HepG2 (cell line): ENCODE data around the gene PGC. TPM values are rescaled to one million over a fixed set of nuclear protein-coding genes. Genes with fewer than 3 reads are reported as not detected.
A peak's percentile ranks its signal among the peaks of the same experiment; 100 is the strongest.

Source experiments
- ADNP ChIP-seq: sonication (generic); formaldehyde crosslinking; IDR thresholded peaks from 2 replicates; pipeline ENCODE4 v1.4.0; 2020; ENCODE audit warnings: missing genetic modification reagents
- CREB1 ChIP-seq, 2 experiments: fragments of 450-650 bp in 1 of 2; IDR thresholded peaks; 2 replicates each; pipeline ENCODE4 v1.6.1; 2016 to 2017; ENCODE audit warnings: control low read depth in 1 of 2, mild to moderate bottlenecking in 1 of 2, missing compliant biosample characterization in 1 of 2, missing genetic modification characterization in 1 of 2
- GABPB1 ChIP-seq: IDR thresholded peaks from 2 replicates; pipeline ENCODE4 v1.6.1; 2016; ENCODE audit warnings: mild to moderate bottlenecking, missing genetic modification reagents, moderate library complexity, missing compliant biosample characterization
- HMG20B ChIP-seq: conservative IDR thresholded peaks from 2 replicates; pipeline ENCODE4 v1.6.1; 2016; ENCODE audit warnings: missing genetic modification reagents, missing compliant biosample characterization
- HNRNPK ChIP-seq: fragments of 200-400 bp; formaldehyde crosslinking; IDR thresholded peaks from 2 replicates; pipeline ENCODE4 v1.6.1; 2018; ENCODE audit warnings: low read length, low read depth, moderate library complexity, mild to moderate bottlenecking; ENCODE audit not compliant: poor library complexity, severe bottlenecking
- MLXIP ChIP-seq: sonication (generic); formaldehyde crosslinking; IDR thresholded peaks from 2 replicates; pipeline ENCODE4 v1.9.0; 2021; ENCODE audit warnings: missing genetic modification reagents, borderline replicate concordance
- PCBP1 ChIP-seq: fragments of 200-400 bp; formaldehyde crosslinking; IDR thresholded peaks from 2 replicates; pipeline ENCODE4 v1.6.1; 2017; ENCODE audit warnings: mild to moderate bottlenecking, low read depth, low read length, borderline replicate concordance
- PITX1 ChIP-seq: sonication (generic); formaldehyde crosslinking; IDR thresholded peaks from 2 replicates; pipeline ENCODE4 v1.5.1; 2020; ENCODE audit warnings: mild to moderate bottlenecking, missing genetic modification reagents
- RAD51 ChIP-seq: fragments of 450-650 bp; IDR thresholded peaks from 2 replicates; pipeline ENCODE4 v1.6.1; 2016; ENCODE audit warnings: borderline replicate concordance
- SIN3B ChIP-seq: fragments of 150-350 bp; IDR thresholded peaks from 2 replicates; pipeline ENCODE4 v1.6.1; 2014; ENCODE audit warnings: low read length
- ZBTB20 ChIP-seq: sonication (generic); formaldehyde crosslinking; IDR thresholded peaks from 2 replicates; pipeline ENCODE4 v1.8.1; 2023; ENCODE audit warnings: missing genetic modification reagents, low read depth, mild to moderate bottlenecking, borderline replicate concordance
- ZNF318 ChIP-seq: sonication (generic); formaldehyde crosslinking; IDR thresholded peaks from 2 replicates; pipeline ENCODE4 v1.4.0; 2020; ENCODE audit warnings: mild to moderate bottlenecking, missing genetic modification reagents
- ZNF563 ChIP-seq: sonication (generic); formaldehyde crosslinking; IDR thresholded peaks from 2 replicates; pipeline ENCODE4 v1.8.0; 2022; ENCODE audit warnings: mild to moderate bottlenecking, moderate library complexity, missing genetic modification reagents
- ZNF687 ChIP-seq: sonication (generic); formaldehyde crosslinking; IDR thresholded peaks from 2 replicates; pipeline ENCODE4 v1.5.1; 2020; ENCODE audit warnings: mild to moderate bottlenecking, missing genetic modification reagents, moderate library complexity
- ZNF720 ChIP-seq: sonication (generic); formaldehyde crosslinking; IDR thresholded peaks from 2 replicates; pipeline ENCODE4 v1.4.0; 2020; ENCODE audit warnings: missing genetic modification reagents
- polyA plus RNA-seq, 8 experiments: library from polyadenylated mRNA; depleted of rRNA in 3 of 8; stranded (reverse) in 7 of 8; unstranded in 1 of 8; fragments of >200 nt; fragmentation: Illumina TruSeq in 4 of 8; extraction: Trizol in 4 of 8; gene quantifications; 2 replicates each; pipeline versions ENCODE4 v1.2.1 to v1.2.3, GENCODE V29; 2011 to 2016; ENCODE audit warnings: low read depth in 4 of 8, missing spikeins in 1 of 8, mixed read lengths in 1 of 8; ENCODE audit not compliant: insufficient read depth in 1 of 8
- total RNA-seq, 5 experiments: library from RNA; depleted of rRNA; stranded (reverse); fragments of >200 nt; fragmentation: Illumina TruSeq; extraction: Trizol; gene quantifications; 2 replicates each; pipeline ENCODE4 v1.2.3, GENCODE V29; 2016; ENCODE audit warnings: low read depth in 1 of 5

Gene PGC
- total and polyA plus RNA-seq, 2 of the 13 experiments (the other 11 are each of a cell fraction or from before 2014, with no cell fraction given), result 426 to 502 TPM

GRCh38 chr6:41756354-41756753 is 9.2 kb upstream of the PGC start (continued):
- no peak for TF ChIP-seq ZNF318 (CRISPR knock-in tag)
- no peak for TF ChIP-seq SIN3B
- TF ChIP-seq ZNF563 (CRISPR knock-in tag), result no peak
- peak; percentile 60 for TF ChIP-seq ZNF687
- TF ChIP-seq GABPB1 (CRISPR knock-in tag), result no peak
- no peak for TF ChIP-seq MLXIP (CRISPR knock-in tag)
- TF ChIP-seq HMG20B (CRISPR knock-in tag), result no peak
- 0 out of 2 replicates have a peak, but pooled peaks have one; percentile 65 for TF ChIP-seq PCBP1
- TF ChIP-seq CREB1 (IDR thresholded peaks at IDR 0.05), result no peak
- no peak for TF ChIP-seq CREB1 (CRISPR knock-in tag; IDR thresholded peaks at IDR 0.05)
- no peak for TF ChIP-seq ZBTB20 (CRISPR knock-in tag)
- TF ChIP-seq HNRNPK, result no peak
- 0 out of 2 replicates have a peak, but pooled peaks have one; percentile 32 for TF ChIP-seq PITX1 (CRISPR knock-in tag)
- TF ChIP-seq RAD51, result no peak
- no peak for TF ChIP-seq ZNF720 (CRISPR knock-in tag)
- no peak for TF ChIP-seq ADNP (CRISPR knock-in tag)
